Renal cortical epithelial cell (primary cell): Measurements from ENCODE around the gene LNX2. TPM values are rescaled to one million over a fixed set of nuclear protein-coding genes. Genes with fewer than 3 reads are reported as not detected.

Experiments used
- DNase-seq: peaks from one replicate; pipeline ENCODE4 v3.0.0-alpha.2; 2011; ENCODE audit warnings: low read depth
- total RNA-seq: library from RNA; depleted of rRNA; stranded (reverse); fragments of >200 nt; gene quantifications from 2 replicates; pipeline ENCODE4 v1.2.3, GENCODE V29; 2014

LNX2 gene
- total RNA-seq, 1 donor from 2014 or later = 16.5 TPM

- DNase-seq = no peak
Observed at GRCh38 chr13:27562457-27562856, 57.9 kb downstream of the LNX2 start.

GRCh38 chr13:27559719-27560118 lies 60.6 kb downstream of the LNX2 start:
- peak; percentile 21 for DNase-seq

GRCh38 chr13:27556109-27556508 lies 64.2 kb downstream of the LNX2 start:
- DNase-seq = peak; percentile 19

- DNase-seq = no peak
Observed at GRCh38 chr13:27551562-27551961, 68.8 kb downstream of the LNX2 start.

- peak; percentile 53 for DNase-seq
Observed at GRCh38 chr13:27549406-27549981, 70.8 kb downstream of the LNX2 start.

GRCh38 chr13:27542220-27542619 lies 78.1 kb downstream of the LNX2 start:
- DNase-seq = no peak

GRCh38 chr13:27541386-27541785 lies 78.9 kb downstream of the LNX2 start:
- no peak for DNase-seq

GRCh38 chr13:27536361-27537101 lies 83.8 kb downstream of the LNX2 start:
- DNase-seq = no peak

- DNase-seq = no peak
Observed at GRCh38 chr13:27535546-27535945, 84.8 kb downstream of the LNX2 start.

GRCh38 chr13:27534981-27535380 lies 85.3 kb downstream of the LNX2 start:
- no peak for DNase-seq

- DNase-seq = no peak
Observed at GRCh38 chr13:27534108-27534980, 86.0 kb downstream of the LNX2 start.

GRCh38 chr13:27533155-27533643 lies 87.1 kb downstream of the LNX2 start:
- peak; percentile 49 for DNase-seq

- no peak for DNase-seq
Observed at GRCh38 chr13:27528908-27529307, 91.4 kb downstream of the LNX2 start.

GRCh38 chr13:27526516-27526915 lies 93.8 kb downstream of the LNX2 start:
- DNase-seq = no peak

- no peak for DNase-seq
Observed at GRCh38 chr13:27524981-27525975, 95.1 kb downstream of the LNX2 start.

- no peak for DNase-seq
Observed at GRCh38 chr13:27523346-27524073, 96.8 kb downstream of the LNX2 start.

- DNase-seq = no peak
Observed at GRCh38 chr13:27522847-27523246, 97.5 kb downstream of the LNX2 start.

- DNase-seq = no peak
Observed at GRCh38 chr13:27516103-27516502, 104.2 kb downstream of the LNX2 start.

GRCh38 chr13:27510082-27510481 lies 110.2 kb downstream of the LNX2 start:
- no peak for DNase-seq

- DNase-seq = no peak
Observed at GRCh38 chr13:27508802-27509201, 111.5 kb downstream of the LNX2 start.

- no peak for DNase-seq
Observed at GRCh38 chr13:27505792-27506191, 114.5 kb downstream of the LNX2 start.
